Ovary (tissue), 9 donors: Measurements from ENCODE around the gene KCNH6. TPM values are rescaled to one million over a fixed set of nuclear protein-coding genes. Genes with fewer than 3 reads are reported as not detected.

Experiments
- DNase-seq, 5 donors: peaks; one replicate each; pipeline ENCODE4 v3.0.0-alpha.2; 2019 to 2020
- H3K27ac ChIP-seq, 2 donors: fragments of 200-600 bp; one replicate each; pipeline versions ENCODE4 v1.5.1 to v1.8.0; 2019 to 2022
- H3K27me3 ChIP-seq: fragments of 200-600 bp; one replicate; pipeline ENCODE4 v1.8.0; 2022
- H3K36me3 ChIP-seq: fragments of 200-600 bp; sonication (generic); one replicate; pipeline ENCODE4 v1.5.1; 2019
- H3K4me1 ChIP-seq: one replicate; pipeline ENCODE4 v1.8.1; 2013; ENCODE audit warnings: mild to moderate bottlenecking, moderate library complexity; ENCODE audit not compliant: insufficient read depth
- H3K4me3 ChIP-seq: fragments of 200-600 bp; sonication (generic); one replicate; pipeline ENCODE4 v1.5.1; 2017
- H3K9me3 ChIP-seq, 2 donors: fragments of 200-600 bp in 1 of 2; sonication (generic) in 1 of 2; one replicate each; pipeline versions ENCODE4 v1.5.1 to v1.8.1; 2013 to 2019; ENCODE audit warnings: mild to moderate bottlenecking in 1 of 2, moderate library complexity in 1 of 2
- CTCF ChIP-seq, 3 donors: fragments of 450-650 bp in 2 of 3; fragments of 200-600 bp in 1 of 3; IDR thresholded peaks; one replicate each; pipeline versions ENCODE4 v1.5.1 to v1.8.0; 2016 to 2022; ENCODE audit warnings: antibody characterized with exemption in 3 of 3, mild to moderate bottlenecking in 1 of 3
- EP300 ChIP-seq: sonication (generic); formaldehyde crosslinking; IDR thresholded peaks from one replicate; pipeline ENCODE4 v1.6.1; 2017; ENCODE audit warnings: antibody characterized with exemption
- POLR2A ChIP-seq: fragments of 450-650 bp; IDR thresholded peaks from one replicate; pipeline ENCODE4 v1.6.1; 2017; ENCODE audit warnings: antibody characterized with exemption, mild to moderate bottlenecking, moderate library complexity
- WGBS, 3 donors: extraction: QIAGEN DNeasy Blood & Tissue Kit in 1 of 3; methylation state at CpG; one replicate each; pipeline versions ENCODE4 v1.1.5 to v1.1.7; 2013 to 2017; 5-methylcytosine and 5-hydroxymethylcytosine counted together
- intact Hi-C, 4 donors: fragments of 100-400 bp; cut with DNase I; formaldehyde crosslinking; loops; one replicate each; pipeline versions ENCODE4 v1.11.0 to v1.15.1; 2022 to 2023
- polyA plus RNA-seq, 2 donors: library from polyadenylated mRNA; stranded (reverse); fragments of 200-250 nt in 1 of 2; fragments of 350-450 nt in 1 of 2; fragmentation: Illumina TruSeq in 1 of 2; extraction: RNeasy Lipid Tissue Mini Kit (QIAGEN cat#74804) in 1 of 2; gene quantifications; one replicate each; pipeline ENCODE4 v1.2.3, GENCODE V29; 2013 to 2014
- total RNA-seq, 7 donors: library from RNA; depleted of rRNA in 2 of 7; stranded (reverse); fragments of >200 nt in 2 of 7; fragmentation: NEBNext Ultra II Directional in 3 of 7; extraction: Animal tissue kit (Norgen Biotek cat#: 25700) in 3 of 7; gene quantifications; one replicate each; pipeline versions ENCODE4 v1.1.0 to v1.2.4, GENCODE V29; 2016 to 2023
- donor health status: DM: no; HTN: no; CAD: no; lungs with moderate emphysema.
- donor health status: DM: no; HTN: no; CAD: no.
- donor health status: Bipolar disorder and iron deficiency.
- donor health status: DM: yes; HTN: yes; CAD: no.
- donor health status: DM: no; HTN: no; CAD: no.
- donor health status: DM: yes; HTN: yes; CAD: no.

KCNH6 gene
- total and polyA plus RNA-seq, 9 donors, result 0.36 TPM; not detected in 8

GRCh38 chr17:63477480-63478440 lies 45.4 kb upstream of the KCNH6 start:
- no peak overlapping the region for H3K27ac ChIP-seq
- no peak for DNase-seq
- no peaks in the 10 kb centered on the region for H3K36me3 ChIP-seq
- no peaks in the 10 kb centered on the region for H3K9me3 ChIP-seq
- peaks cover 16% of the 10 kb centered on the region for H3K4me1 ChIP-seq
- H3K4me3 ChIP-seq, result peak overlapping the region; percentile 29
- H3K27me3 ChIP-seq, result no peaks in the 10 kb centered on the region
- intact Hi-C loops, result loop anchor here in 1 of 4 donors (5.0 kb wide), 1 partner anchor 40 kb away; no protein-coding TSS in a partner anchor
- WGBS, 3 donors, result 5 to 7% (median 6%) methylated on average over 35 to 44 of the region's 44 CpGs
- TF ChIP-seq POLR2A (no peak), CTCF (IDR thresholded peaks at IDR 0.05) (no peak), EP300 (no peak)

GRCh38 chr17:63478814-63479494 lies 44.2 kb upstream of the KCNH6 start:
- Histone ChIP-seq H3K4me1 (peaks cover 16% of the 10 kb centered on the region), H3K36me3 (no peaks in the 10 kb centered on the region), H3K9me3 (no peaks in the 10 kb centered on the region), H3K27ac (no peak overlapping the region), H3K4me3 (no peak overlapping the region), H3K27me3 (no peaks in the 10 kb centered on the region)
- intact Hi-C loops, result loop anchor here in 1 of 4 donors (5.0 kb wide), 1 partner anchor 42 kb away; no protein-coding TSS in a partner anchor
- 41 to 45% (median 41%) methylated on average over 16 of the region's 16 CpGs for WGBS, 3 donors
- TF ChIP-seq POLR2A (no peak), EP300 (no peak), CTCF (IDR thresholded peaks at IDR 0.05) (peak in 2 of 3 donors; percentile 40 to 46)
- DNase-seq, result peak; percentile 60 to 75 (median 68)

- no peak for DNase-seq
- Histone ChIP-seq H3K36me3 (no peaks in the 10 kb centered on the region), H3K9me3 (no peaks in the 10 kb centered on the region), H3K27ac (no peak overlapping the region), H3K4me1 (peaks cover 14% of the 10 kb centered on the region), H3K27me3 (no peaks in the 10 kb centered on the region), H3K4me3 (no peak overlapping the region)
- intact Hi-C loops, result loop anchor here in 1 of 4 donors (5.0 kb wide), 1 partner anchor 42 kb away; no protein-coding TSS in a partner anchor
- TF ChIP-seq EP300 (no peak), CTCF (IDR thresholded peaks at IDR 0.05) (no peak), POLR2A (no peak)
- 81 to 85% (median 83%) methylated on average over 17 of the region's 17 CpGs for WGBS, 3 donors
Measured at GRCh38 chr17:63479495-63480184, 43.5 kb upstream of the KCNH6 start.

- WGBS, 3 donors, result 81 to 87% (median 82%) methylated on average over 21 of the region's 21 CpGs
- no peak for DNase-seq
- no peak overlapping the region for H3K4me3 ChIP-seq
Measured at GRCh38 chr17:63480192-63480784, 42.9 kb upstream of the KCNH6 start.

More at GRCh38 chr17:63480192-63480784, 42.9 kb upstream of the KCNH6 start:
- intact Hi-C loops, result no loop called here
- Histone ChIP-seq H3K27me3 (no peaks in the 10 kb centered on the region), H3K27ac (no peak overlapping the region), H3K4me1 (peaks cover 9% of the 10 kb centered on the region), H3K9me3 (no peaks in the 10 kb centered on the region), H3K36me3 (no peaks in the 10 kb centered on the region)
- TF ChIP-seq CTCF (IDR thresholded peaks at IDR 0.05) (no peak), EP300 (no peak), POLR2A (no peak)
